OCI-M1 (cell line): ENCODE measurements around the gene DLGAP1.
"Not testable (repeated sequence)": the region's sequence is repeated elsewhere in the genome, so short reads cannot be mapped to it uniquely, and the experiment has no call there.

Experiments
- DNase-seq: peaks from one replicate; lab custom pipeline; 2025; lab: John Stamatoyannopoulos, UW

Gene DLGAP1

DNA sequence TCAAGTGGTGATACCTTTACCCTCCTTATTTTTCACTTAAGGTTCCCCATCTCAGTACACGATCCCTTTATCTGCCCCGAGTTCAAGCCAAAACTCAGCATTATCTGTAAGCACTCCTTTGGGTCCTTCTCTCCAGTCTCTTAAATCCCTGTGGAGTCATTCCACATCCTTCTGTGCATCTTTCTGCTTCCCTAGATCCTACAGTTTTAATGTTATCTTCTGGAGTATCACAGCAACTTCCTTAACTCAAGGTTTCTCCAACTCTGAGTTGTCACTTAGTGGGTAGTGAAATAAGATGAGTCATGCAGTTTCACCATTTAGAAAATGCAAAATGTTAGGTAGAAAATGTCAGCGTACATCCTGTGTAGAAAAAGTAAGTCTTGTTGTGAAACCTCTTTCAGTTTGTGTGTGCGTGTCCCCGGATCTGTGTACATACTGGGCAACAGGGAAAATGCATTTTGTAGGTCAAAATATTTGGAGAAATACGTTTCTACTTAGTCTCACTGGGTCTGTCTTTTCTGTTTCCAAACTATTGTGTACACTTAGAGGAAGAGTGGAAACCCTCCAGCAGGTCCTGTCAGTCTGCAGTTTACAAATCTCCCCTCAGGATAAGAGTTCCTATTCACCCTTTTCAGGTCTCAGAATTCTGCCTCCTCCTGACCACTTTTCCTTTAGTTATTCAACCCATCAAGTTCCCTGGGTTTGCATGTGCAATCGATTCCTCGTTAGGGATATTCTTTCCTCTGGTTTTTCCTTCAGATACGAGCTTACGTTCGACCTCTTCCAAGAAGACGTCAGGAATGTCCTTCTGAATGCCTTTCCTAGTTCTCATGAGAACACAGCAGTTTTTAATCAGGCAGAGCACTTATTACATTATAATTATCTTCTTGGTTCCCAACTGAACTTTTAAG lies 850.4 kb downstream of the DLGAP1 start:
- peak; percentile 96 for DNase-seq

DNA sequence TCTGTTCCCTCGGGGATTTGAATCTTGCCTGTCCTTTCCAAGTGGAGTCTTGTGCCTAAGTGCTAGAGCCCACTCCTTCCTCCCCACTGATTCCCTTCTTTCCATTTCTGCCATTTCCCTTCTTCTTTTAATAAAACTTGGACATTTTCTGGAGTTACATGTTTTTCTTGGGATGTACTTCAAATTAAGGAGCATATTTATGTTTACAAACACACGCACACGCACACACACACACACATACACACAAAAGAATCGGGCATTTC lies 850.9 kb downstream of the DLGAP1 start:
- no peak for DNase-seq

DNA sequence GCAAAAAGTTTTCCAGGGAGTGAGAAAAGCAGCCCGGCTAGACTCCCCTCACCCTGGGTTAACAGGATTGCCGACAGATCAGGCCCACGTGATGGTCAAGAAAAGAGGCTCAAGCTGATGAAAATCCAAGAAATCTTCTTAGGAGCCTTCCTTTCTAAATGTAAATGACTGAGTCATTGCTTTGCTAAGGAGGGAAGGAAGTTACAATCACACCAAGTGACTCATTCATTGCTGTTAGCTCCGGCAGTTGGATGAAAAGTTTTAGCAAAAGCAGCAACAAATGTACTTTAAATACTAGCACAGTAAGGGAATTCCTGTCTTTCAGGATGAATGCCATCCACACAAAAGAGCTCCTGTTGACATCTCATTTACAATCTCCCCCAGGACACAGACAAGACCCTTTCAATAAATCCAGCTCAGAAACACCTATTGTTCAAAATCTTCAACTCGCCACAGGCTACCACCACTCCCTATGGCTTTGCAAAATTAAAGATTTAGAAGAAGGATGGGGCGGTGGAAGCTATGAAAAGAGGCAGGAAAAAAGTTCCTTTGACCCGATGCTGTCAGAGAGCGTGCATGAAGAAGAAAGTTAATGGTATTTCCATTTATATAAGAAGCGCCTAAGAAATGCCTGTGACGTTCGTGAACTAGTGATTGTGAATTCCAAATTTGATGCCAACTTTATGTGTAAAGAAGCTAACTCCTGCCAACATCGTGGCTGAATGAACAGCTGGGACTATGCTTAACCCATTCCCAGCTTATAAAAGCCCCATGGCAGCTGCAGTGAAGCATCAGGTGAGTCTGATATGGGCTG lies 851.5 kb downstream of the DLGAP1 start:
- peak; percentile 99 for DNase-seq

DNA sequence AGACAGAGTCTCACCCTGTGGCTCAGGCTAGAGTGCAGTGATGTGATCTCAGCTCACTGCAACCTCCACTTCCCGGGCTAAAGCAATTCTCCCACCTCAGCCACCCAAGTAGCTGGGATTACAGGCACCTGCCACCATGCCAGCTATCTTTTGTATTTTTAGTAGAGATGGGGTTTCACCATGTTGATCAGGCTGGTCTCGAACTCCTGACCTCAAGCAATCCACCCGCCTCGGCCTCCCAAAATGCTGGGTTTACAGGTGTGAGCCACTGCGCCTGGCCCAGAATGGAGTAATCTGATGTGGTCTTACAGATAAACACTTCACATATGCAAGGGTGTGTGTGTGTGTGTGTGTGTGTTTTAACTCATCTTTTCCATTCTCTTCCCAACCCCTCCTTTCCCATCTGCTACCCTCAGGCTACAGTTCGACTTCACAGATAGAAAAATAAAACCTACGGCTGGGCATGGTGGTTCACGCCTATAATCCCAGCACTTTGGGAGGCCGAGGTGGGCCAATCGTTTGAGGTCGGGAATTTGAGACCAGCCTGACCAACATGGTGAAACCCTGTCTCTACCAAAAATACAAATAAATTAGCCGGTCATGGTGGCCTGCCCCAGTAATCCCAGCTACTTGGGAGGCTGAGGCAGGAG lies 853.9 kb downstream of the DLGAP1 start:
- DNase-seq: not testable (repeated sequence)

DNA sequence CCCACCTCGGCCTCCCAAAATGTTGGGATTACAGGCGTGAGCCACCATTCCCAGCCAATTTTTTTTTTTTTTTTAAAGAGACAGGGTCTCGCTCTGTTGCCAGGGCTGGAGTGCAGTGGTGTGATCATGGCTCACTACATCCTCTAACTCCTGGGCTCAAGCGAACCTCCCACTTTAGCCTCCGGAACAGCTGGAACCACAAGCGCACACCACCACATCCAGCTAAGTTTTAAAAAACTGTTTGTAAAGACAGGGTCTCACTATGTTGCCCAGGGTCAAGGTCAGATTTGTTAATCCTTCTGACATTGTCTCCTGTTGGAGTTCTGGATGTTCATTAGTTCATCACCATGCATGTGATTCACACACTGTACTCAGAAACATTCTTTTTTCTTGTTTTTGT lies 855.2 kb downstream of the DLGAP1 start:
- no peak for DNase-seq

DNA sequence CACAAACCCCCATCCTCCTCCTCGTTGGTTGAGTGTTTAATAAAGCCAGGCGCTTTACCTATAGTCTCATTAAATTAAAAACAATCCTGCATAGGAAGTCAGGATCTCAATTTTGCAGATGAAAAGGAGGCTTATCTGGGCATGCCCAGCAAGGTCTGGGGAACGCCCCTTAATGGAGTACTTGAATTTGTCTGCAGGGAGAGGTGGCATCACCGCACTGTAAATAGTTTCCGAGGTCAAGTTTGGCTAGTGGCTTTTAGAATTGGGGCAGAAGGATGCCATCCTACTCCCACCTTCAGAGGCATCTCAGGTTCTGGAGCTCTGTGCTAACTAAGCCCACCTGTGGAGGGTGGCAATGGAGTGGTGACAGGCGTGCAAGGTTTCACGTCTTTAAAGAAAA lies 855.9 kb downstream of the DLGAP1 start:
- DNase-seq: no peak

DNA sequence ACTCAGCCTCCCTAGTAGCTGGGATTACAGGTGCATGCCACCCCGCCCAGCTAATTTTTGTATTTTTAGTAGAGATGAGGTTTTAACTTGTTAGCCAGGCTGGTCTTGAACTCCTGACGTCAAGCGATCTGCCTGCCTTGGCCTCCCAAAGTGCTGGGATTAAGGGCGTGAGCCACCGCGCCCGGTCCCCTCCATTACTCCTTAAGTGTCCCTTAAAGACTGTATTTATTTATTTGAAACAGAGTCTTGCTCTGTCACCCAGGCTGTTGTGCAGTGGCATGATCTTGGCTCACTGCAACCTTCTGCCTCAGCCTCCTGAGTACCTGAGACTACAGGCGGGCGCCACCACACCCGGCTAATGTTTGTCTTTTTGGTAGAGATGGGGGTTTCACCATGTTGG lies 856.5 kb downstream of the DLGAP1 start:
- no peak for DNase-seq

DNA sequence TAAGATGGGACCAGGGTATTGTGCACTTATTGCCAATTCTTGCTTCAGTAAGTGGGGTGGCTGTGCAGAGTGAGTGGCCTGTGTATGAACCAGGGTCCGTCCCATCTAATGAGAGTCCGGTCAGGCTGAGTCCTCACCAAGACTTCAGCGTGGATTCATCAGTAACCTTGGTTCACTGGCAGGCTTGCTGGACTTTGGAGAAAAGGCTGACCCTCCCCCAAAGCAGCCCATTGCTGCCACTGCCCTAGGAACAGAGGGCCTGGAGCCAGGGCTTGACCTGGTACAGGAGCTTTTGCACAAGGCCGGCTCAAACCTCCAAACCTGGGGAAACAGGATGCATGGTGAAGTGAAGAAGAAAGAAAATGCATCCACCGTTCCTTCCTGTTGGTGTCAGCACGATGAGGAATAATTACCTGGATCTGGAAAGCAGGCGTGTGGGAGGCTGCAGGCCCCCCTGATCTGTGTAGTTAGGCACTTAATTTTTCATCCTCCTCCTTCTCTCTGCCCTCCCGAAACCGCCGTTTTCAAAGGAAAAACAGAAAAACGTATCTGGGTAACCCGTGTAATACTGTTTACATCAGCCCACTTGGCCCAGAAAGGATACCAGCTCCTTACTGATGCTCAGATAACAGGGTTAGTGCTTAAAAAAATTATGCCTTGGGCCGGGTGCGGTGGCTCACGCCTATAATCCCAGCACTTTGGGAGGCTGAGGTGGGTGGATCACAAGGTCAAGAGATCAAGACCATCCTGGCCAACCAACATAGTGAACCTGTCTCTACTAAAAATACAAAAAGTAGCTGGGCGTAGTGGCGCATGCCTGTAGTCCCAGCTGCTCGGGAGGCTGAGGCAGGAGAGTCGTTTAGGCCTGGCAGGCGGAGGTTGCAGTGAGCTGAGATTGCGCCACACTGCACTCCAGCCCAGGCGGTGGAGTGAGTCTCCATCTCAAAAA lies 857.4 kb downstream of the DLGAP1 start:
- no peak for DNase-seq

DNA sequence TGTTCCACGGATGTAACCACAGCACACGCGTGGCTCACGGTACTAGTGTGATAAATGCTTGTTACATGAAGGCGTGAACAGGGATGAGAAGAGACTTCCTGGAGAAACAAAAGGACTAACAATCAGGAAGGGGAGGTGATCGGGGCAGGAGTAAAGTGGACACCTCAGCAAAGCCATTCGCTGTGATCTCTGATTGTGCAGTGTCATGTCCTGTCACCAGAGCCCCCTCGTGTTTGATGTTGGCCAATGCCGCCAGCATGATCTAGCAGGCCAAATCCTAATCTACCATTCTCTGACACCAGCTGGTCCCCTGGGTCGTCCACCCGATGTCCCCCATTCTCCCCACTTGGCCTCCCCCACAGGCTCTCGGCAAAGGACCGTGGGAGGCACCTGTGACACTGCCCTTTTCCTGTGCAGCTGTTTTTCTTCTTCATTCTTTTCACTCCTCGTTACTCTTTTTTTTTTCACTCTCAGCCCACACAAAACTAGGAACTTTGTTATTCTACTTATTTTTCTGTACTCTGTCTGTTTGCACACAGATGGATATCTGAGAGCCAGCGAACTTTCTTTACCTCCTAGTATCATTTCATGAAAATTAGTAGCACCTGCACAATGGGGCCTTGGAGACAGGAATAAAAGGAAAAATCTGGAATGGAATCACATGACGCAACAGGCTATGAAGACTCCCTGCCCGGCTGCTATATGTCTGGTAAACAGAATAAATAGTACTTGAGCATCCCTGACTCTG lies 858.3 kb downstream of the DLGAP1 start:
- DNase-seq: peak; percentile 97

DNA sequence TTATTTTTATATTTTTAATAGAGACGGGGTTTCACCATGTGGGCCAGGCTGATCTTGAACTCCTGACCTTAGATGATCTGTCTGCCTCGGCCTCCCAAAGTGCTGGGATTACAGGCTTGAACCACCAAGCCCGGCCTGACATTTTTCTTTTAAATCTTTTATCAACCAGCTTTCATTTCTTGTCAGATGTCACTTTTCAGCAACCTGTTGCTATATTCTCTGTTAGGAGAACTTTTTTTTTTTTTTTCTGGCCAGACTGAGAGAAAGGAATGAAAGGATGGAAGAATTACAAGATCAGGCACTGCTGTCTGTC lies 858.8 kb downstream of the DLGAP1 start:
- DNase-seq: no peak

DNA sequence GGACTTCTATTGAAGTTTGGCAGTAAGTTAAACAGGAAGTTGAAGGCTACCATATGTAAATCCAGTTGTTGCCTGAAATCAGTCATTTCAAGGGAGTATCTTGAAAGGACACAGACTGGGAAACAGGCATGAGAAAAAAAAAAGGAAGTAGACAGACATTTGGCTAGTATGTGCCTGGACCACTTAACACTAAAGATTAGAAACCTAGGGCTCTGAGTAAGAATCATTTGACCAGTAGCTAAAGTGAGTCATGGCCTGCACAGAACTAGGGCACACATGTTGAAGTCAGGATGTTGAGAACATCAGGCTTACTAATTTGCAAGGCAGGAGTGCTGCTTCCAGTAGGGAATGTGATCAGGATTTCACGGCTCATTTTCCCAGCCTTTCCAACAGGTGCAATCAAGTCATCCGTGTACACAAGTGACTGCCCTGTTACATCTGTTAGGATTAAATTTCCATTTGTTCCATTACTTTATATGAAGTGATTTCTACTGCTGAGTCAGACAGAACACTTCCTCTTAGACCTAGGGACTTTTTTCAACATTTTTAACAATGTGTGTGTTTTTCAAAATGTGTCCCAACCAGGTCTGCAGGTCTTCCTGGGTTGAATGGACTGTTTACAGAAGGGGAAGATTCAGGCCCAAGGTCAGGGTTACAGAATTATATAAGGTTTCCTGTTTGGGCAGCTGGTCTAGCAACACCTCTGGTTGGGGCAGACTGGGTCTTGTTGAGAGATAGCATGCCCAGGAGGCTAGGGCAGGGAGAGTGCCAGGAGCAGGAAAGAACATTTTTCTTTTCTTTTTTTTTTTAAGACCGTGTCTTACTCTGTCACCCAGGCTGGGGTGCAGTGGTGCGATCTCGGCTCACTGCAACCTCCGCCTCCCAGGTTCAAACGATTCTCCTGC lies 859.5 kb downstream of the DLGAP1 start:
- DNase-seq: peak; percentile 98

DNA sequence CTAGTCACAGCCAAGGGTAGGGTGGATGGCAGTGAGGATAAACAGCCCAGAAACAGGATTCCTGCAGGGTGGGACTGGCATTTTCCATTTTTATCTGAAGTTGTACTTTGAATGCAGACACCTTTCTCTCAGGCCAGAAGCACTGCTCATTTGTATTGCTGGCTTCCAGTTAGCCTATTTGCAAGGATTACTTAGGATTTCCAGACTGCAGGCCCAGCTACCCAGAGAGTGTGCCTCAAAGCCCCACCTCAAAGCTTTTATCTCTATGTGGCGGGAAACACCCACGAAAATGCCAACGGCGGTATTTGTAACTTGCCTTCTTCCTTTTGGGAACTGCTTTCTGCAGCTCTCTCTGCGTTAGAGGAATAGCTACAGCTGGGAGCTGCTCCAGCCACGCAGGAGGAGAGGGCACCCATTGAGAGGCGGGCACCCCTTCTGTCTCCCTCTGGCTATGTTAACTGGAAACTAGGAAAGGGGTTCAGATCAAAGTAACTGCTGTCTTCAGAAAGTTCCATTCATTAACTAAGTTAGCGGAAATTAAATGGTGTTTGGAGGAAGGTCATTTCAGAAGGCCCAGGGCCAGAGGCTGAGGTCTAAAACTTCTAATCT lies 860.2 kb downstream of the DLGAP1 start:
- DNase-seq: peak; percentile 92

DNA sequence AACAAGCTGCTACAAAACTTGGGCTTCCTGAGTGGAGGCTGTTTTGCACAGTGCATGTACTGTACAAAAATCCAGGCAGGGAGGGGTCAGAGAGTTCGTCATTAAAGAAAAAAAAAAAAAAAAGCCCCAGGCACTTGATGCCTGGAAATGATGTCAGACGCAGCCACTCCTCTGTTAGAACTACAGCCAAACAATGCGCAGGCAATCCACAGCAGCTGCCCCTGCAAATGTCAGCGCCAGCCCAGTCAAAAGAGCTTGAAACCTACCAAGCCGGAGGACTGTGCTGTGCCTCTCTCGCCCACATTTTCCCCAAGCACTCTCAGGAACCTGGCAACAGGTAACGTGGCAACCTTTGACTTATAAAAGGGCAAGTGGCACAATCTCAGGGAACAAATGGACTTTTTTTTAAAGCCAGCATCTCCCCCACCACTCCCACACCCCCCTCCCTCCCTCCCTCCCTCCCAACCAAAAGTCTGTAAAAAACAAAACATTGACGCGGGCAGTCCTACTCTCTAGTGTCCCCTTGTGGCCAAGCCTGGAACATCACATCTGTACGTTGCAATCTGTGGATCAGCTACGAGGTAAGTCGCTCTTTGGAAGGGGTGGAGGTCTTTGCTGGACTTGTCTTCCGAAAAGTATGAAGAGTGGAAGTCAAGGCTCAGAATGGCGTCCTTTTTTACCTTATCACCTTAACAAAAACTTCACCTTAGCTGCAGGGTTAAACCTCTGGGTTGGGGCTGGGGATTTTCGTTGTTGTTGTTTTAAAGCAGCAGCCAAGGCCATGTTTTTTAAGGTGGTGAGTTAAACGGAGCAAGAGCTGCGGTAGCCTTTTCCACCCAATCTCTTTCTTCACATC lies 861.0 kb downstream of the DLGAP1 start:
- peak; percentile 98 for DNase-seq

DNA sequence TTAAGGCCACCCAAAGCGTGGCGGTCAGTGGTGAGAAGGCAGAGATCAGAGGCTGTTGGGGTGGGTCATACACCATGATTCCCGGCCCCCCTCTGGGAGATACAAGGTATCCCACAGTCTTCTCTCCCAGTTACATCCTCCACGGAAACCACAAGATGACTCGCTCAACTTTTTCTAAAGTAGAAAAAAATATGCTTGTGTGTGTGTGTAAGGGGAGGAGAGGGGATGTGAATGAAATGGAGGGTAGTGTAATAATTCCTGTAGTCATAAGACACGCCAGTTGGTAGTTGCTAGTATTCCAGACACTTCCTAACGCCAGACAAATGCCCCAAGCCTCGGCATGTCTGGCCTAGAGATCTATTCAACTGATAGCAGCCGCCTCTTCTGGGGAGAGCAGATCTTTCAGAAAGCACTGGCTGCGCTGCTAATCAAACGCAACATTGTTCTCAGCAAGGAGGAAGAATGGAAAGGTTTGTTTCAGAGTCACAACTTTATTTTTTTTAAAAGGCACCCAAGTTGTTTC lies 861.7 kb downstream of the DLGAP1 start:
- DNase-seq: peak; percentile 97

DNA sequence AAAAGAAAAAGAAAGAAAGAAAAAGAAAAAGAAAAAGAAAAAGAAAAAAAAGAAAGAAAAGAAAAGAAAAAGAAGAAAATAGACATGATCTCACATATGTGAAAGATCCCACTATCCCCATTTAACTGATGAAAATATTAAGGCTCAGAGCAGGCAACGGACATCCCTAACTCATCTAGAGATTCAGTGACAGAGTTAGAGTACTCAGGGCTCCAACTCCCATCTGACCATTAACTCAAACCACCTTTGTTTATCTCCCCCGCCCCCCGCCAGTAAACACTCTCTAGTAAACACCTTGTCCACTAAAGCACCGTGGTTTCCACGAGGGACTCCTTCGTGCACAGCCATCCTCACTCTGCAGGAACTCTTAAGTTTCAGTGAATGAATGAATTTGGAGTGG lies 862.2 kb downstream of the DLGAP1 start:
- DNase-seq: no peak

DNA sequence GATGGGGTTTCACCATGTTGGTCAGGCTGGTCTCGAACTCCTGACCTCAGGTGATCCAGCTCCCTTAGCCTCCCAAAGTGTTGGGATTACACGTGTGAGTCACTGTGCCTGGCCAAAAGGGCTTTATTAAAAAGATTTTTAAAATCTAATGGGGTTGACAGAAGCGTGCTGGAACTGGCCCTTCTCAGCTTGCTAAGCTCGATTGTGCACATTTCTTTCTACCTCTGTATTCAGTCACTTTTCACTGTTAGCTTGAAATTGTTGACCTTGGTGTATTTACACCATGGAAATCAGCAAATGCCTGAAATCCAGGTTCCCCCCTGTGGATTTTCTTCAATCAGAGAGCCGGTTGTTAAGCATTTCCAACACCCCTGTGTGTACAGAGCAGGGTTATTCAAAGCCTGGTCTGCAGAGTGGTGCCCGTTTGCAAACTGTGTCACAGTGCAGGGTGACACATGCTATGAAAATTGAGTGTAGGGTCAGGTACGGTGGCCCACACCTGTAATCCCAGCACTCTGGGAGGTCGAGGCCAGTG lies 864.9 kb downstream of the DLGAP1 start:
- DNase-seq: no peak

DNA sequence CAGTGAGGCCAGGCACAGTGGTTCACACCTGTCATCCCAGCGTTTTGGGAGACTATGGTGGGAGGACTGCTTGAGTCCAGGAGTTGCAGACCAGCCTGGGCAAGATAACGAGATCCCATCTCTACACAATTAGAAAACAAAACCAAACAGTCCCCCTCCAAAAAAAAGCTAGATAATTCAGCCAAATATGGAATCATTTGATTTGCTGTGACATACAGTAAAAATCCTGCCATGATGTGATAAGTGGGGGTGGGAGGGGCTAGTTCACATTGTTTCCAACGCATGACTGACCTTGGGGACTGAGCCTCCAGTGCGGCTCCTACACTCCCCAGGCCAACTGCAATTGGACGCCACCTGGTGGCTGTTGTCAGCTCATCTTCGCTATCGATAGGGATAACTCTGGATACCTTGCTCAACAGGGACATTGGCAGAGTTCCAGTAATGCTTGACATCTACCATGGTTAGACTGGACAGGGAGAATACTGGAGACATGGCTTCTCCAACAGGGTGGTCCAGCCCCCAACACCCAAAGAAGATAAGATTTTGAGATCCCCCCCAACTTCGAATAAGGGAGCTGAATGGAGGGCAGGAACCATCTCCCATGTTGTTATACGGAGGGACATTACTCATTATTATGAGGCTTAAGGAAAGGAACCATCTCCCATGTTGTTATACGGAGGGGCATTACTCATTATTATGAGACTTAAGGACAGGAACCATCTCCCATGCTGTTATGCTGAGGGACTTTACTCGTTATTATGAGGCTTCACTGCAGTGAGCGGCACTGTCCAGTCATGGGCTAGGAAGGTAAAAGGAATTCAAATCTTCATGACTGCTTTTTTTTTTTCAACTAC lies 869.2 kb downstream of the DLGAP1 start:
- peak; percentile 99 for DNase-seq
